ENCODE data around the gene KLF5.
"Not testable (repeated sequence)": the region's sequence is repeated elsewhere in the genome, so short reads cannot be mapped to it uniquely, and the experiment has no call there.

Gene KLF5

DNA sequence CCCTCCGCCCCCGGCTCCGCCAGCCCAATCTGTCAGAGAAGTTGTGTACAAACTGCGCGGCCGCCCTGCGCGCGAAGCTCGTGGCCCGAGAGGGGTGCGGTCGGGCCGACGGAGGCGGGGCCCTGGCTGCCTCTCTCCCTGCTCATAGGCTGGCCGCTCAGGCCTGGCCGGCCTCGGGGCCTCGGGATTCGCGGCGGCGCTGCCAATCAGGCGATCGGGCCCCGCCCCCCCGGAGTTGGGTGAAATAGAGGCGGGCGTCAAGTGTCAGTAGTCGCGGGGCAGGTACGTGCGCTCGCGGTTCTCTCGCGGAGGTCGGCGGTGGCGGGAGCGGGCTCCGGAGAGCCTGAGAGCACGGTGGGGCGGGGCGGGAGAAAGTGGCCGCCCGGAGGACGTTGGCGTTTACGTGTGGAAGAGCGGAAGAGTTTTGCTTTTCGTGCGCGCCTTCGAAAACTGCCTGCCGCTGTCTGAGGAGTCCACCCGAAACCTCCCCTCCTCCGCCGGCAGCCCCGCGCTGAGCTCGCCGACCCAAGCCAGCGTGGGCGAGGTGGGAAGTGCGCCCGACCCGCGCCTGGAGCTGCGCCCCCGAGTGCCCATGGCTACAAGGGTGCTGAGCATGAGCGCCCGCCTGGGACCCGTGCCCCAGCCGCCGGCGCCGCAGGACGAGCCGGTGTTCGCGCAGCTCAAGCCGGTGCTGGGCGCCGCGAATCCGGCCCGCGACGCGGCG is at the start of gene KLF5:
TSS of gene KLF5 (plus strand) at position 270 of the 724 bp plus-strand sequence. CDS start at position 593, 323 bp downstream.
- DNase-seq, result peak; percentile 96

- DNase-seq, result no peak
Observed at GRCh38 chr13:73011751-73012150, 47.1 kb upstream of the KLF5 start.

DNA sequence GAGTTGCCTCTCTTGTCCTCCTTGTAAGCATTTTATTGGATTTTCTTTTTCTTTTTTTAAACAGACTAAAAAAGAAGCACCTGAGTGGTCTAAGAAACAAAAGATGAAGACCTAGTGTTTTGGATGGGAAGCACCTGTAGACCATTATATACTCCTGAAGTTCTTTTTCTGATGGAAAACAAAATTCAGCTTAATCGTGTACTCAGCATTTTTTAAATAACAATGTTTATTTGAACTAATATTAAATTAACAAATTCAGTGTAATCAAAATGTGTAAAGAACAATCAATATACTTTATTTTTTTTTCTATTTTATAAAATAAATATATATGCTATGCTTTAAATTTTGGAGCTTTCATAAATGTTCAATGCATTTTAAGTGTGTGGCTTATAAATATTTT is 43.0 kb upstream of the KLF5 start:
- DNase-seq, result no peak

DNA sequence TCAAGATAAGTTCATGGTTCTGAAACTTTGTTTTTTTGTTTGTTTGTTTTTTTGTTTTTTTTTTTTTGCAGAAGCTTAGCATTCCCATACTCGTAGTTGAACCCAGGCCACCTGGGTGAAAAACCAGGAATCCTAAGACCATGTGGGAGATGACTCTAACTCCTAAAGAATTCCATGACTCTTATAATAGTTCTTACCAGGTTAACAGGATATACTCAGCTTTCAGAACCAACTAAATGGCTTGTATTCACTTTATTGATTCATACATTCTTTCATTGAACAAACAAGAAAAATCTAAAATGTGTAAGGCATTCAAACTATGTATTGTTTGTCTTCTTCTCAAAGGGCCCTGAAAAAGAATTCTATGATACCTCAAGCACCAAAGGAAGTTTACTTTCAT is 40.5 kb upstream of the KLF5 start:
- no peak for DNase-seq

GRCh38 chr13:73025217-73026012 is 33.4 kb upstream of the KLF5 start:
- no peak for DNase-seq

- DNase-seq, result no peak
Observed at GRCh38 chr13:73034901-73035300, 23.9 kb upstream of the KLF5 start.

DNA sequence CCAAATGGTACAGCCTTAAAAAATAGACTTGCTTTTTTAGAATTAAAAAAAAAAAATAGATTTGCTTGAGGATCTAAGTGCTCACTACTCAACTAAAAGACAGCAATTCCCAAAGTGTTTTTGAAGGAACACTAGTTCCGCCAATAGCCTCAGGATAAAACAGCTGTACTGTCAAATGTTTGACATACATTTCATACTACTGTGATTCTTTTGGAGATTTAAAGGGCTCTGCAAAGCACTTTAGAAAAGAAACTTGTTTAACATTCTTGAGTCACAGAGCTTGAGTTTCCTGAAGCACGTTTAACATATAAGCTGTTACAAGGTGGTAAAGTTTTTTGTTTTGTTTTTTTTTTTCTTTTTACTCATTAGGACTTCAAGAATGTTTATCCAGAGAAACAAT is 23.1 kb upstream of the KLF5 start:
- no peak for DNase-seq

GRCh38 chr13:73036566-73036965 is 22.2 kb upstream of the KLF5 start:
- DNase-seq, result no peak

- DNase-seq, result no peak
Observed at GRCh38 chr13:73038064-73038463, 20.7 kb upstream of the KLF5 start.

DNA sequence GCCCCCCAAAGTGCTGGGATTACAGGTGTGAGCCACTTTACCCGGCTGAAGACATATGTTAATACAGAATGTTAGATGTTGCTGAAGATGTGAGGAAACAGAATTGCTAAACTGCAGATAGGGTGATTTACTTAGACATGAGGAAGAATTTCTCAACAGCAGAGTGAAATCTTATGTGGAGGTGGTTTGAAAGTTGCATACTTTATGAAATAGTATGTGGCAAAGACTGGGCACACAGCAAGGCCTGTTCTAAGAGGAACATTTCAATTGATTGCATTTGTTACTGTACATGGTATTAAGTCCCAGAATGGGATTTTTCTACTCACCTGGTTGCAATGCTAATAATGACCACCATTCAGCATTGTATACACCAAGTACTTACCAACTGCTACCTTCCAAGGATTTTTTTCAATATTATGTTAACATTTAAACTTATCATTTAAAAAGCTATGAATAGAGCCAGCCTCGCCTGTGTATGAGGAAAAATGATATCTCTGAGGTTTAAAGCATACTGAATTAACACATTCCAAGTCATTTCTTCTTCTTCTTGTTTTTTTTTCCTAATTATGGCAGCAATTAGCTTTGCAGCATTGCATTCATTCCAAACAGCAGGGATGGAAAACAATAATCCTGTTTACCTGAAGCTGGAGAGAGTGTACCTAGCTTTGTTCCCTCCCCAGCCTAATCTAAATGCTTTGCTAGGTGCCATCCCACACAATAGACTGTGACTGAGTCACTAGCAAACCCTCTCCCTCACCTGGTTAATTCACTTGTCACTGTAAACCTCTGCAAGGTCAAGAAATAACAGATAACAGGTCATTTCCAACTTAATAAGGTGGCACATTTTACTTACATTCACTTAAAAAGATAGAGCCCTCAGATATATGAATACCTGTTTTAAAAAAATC is 19.4 kb upstream of the KLF5 start:
- DNase-seq, result no peak

GRCh38 chr13:73040484-73040883 is 18.3 kb upstream of the KLF5 start:
- DNase-seq, result no peak

- no peak for DNase-seq
Observed at GRCh38 chr13:73040968-73041596, 17.7 kb upstream of the KLF5 start.

- no peak for DNase-seq
Observed at GRCh38 chr13:73045031-73045430, 13.8 kb upstream of the KLF5 start.

- DNase-seq, result not testable (repeated sequence)
Observed at GRCh38 chr13:73048615-73049014, 10.2 kb upstream of the KLF5 start.

DNA sequence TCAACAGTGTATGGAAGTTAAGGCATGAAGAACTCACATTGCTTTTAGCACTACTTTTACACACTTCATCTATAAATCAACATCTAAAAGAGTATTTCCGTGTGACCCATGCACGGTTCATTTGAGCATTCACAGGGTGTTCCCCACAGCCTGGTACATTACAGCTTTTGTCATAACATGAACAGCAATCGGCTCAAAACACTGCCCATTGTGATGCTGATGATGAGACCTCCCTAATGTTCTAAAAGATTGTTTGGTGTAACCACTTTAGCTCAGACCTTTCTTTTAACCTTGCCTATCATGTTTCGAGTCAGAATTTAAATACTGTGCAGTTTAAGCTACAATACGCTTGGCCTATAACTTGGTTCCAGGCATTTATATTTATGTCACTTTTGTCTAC is 4.1 kb upstream of the KLF5 start:
- no peak for DNase-seq

GRCh38 chr13:73055813-73056564 is 2.8 kb upstream of the KLF5 start:
- no peak for DNase-seq

GRCh38 chr13:73056565-73056962 is 2.2 kb upstream of the KLF5 start:
- DNase-seq, result no peak

DNA sequence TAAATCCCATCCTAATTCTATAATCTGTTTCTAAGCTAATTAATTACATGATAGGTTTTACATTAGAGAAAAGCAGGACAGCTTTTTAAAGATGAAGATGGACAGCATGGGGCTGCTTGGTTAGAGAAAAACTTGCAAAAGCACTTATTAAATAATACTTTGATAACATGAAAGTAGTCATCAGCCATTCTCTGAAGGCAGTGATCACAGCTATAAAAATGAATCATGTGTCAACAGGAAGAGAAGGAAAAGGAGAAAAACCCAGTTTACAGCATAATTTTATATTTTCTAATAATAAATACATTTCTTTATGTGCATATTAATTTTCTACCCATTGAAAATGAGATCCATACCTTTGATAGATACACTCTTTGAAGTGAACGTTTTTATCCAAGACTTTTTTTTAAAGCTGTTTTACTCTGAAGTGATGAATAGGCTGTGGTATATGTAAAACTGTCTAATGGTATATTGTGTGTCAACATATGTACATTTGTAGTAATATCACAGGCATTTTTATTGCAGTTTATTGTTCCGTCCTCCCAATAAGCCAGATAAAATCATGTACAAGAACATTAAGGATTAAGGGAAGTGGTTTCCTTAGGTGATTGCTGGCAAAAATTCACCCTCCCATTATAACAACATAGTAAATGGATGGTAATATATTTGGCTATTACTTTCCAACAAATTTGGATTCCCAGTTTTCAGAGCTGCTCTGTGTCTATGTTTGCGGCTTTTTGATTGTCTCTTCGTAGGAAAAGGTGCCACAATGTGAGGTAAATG is 1.3 kb upstream of the KLF5 start:
- no peak for DNase-seq

GRCh38 chr13:73058064-73058313 is 816 bp upstream of the KLF5 start:
- no peak for DNase-seq

DNA sequence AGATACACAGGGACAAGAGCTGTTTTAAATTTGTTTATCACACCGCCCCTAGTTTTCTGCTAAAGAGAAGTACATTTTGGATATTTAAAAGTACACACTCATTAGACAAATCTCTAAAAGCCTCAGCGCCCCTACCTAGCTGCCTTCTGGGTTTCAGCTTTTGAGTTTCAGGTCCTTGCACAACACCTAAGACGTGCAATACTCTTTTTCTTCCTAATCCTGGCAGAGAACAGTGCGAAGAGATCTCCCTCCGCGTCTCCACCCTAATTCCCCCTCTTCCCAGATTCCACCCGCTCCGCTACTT is 421 bp upstream of the KLF5 start:
- DNase-seq, result no peak

DNA sequence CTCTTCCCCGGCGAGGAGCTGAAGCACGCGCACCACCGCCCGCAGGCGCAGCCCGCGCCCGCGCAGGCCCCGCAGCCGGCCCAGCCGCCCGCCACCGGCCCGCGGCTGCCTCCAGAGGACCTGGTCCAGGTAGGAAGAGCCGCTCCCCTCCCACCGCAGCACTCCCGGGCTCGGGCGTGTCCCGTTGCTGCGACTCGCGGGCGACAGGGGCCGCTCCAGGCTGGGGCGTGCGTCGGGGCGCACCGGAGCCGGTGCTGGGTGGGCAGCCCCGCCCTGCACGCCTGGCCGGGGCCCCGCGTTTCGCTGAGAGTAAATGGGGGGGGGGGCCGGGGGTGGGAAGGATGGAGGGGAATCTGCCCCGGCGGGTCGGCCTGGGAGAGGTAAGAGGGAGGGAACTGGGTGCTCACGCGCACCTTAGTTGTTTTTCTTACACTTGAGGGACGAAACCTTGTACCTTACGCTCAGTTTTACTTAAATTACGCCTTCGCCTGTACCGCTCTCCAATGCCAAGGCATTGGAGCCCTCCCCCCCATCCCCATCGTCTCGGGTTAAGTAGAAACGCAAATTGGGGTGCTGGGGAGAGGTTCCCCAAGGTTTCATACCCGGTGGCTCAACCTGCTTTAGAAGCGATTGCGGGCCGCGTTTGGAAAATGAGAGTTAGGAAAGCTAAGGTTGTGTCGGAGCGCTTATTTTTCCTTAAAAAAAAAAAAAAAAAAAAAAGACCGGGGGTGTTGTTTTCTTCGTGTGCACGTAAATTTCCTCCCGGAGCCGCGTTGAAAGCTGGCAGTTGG is 850 bp downstream of the KLF5 start:
- peak; percentile 75 for DNase-seq

All from NCI-H1092 treated with DMSO at 0.1 percent for 48 hours (cell line).